GM12872 (cell line): Measurements from ENCODE around the gene ELF2.

Experiments used
- CTCF ChIP-seq: IDR thresholded peaks from 3 replicates; pipeline ENCODE4 v1.5.1; 2011; ENCODE audit warnings: low read depth, mild to moderate bottlenecking, low read length, moderate library complexity; ENCODE audit not compliant: insufficient read depth

ELF2 gene

DNA sequence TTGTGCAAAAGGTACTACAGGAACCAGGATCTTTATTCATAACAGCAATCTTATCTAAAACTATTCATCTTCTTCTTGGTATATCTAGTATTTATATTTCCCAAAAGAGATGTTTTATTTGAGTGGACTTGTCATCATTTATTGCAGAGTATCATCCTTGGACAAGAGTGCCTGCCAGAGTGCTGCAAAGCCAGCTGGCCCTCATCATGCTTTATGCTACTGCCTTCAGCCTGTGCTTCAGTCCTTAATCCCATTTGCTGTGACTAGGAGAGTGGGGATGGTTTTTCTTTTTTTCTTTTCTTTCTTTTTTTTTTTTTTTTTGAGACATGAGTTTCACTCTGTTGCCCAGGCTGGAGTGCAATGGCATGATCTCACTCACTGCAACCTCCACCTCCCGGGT is 33.5 kb upstream of the ELF2 start:
- TF ChIP-seq CTCF = no peak

DNA sequence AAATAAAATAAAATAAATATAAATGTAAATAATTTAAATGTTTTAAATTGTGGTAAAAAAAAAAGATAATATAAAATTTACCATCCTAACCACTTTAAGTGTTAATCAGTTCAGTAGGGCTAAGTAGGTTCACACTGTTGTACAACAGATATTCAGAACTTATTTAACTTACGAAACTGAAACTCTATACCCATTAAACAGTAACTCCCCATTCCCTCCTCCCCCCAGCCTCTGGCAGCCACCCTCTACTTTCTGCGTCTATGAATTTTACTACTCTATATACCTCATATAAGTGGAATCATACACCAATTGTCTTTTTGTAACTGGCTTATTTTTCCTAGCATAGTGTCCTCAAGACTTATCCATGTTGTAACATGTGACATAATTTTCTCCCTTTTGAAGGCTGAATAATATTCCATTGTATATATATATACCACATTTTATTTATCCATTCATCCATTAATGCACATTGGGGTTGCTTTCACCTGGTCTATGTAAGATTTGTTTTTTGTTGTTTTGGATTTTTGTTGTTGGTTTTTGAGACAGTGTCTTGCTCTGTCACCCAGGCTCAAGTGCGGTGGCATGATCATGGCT is 32.5 kb upstream of the ELF2 start:
- TF ChIP-seq CTCF = no peak

DNA sequence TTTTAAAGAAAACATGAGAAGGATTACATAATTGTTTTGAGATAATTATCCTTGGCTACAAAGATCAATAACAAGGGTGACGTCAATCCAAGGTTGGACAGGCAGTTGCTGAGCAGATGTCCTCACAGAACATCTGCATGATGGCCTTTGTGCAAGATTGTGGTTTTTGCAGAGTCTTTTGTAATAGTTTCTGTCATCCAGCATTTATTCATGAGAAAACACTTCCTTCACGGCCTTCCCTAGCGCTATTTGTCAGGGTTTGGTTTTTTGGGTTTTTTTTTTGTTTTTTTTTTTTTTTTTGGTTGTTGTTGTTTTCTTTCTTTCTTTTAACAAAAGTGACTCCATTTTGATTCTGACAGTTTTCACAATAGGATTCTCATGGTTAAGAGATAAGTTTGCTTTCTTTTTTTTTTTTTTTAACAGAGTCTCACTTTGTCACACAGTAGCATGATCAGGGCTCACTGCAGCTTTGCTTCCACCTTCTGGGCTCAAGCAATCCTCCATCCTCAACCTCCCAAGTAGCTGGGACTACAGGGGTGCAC is 31.5 kb upstream of the ELF2 start:
- TF ChIP-seq CTCF = no peak

- no peak for TF ChIP-seq CTCF
Measured at GRCh38 chr4:139207873-139208403, 30.9 kb upstream of the ELF2 start.

GRCh38 chr4:139207247-139207646 is 30.2 kb upstream of the ELF2 start:
- TF ChIP-seq CTCF = no peak

DNA sequence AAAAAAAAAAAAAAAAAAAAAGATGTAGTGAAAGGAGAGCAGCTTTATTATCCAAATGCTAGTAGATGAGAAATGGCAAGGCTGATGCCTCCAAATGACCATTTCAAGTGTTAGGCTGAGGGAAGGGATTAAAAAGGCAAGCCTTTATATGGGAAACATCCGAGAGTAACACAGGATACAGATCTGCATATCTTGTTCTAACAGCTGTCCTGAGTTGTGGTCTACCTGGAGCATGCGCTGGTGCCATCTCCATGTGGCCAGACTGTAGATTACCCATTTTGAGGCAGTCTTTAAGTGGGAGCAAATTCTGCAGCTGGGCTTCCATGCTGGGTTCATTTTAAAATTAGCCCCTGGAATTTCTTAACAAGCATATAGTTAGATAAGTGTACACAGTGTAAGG is 26.0 kb upstream of the ELF2 start:
- TF ChIP-seq CTCF = no peak

DNA sequence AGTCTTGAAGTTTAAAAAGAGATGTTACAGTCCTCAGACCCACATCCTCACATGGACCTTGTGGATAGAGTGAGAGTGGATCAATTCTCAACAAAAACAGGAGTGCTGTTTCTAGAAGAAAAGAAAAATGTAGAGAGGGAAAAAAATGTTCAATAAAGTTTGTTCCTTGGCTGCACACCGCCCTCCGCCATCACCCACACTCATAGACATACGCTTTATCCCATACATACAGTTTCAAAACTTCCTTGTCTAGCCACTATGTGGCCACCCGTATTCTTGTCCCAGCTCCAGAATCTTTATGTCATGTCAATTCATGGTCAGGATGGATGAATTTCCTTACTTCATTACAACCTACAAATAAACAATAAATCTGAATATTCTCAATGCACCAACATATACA is 23.5 kb upstream of the ELF2 start:
- no peak for TF ChIP-seq CTCF
